Activated CD8-positive, alpha-beta memory T cell treated with anti-CD3 and anti-CD28 coated beads, Interleukin-2, amount 50 U/mL, for 24 hours (primary cell): ENCODE data around the gene BBS1.
"Not testable (repeated sequence)": the region's sequence is repeated elsewhere in the genome, so short reads cannot be mapped to it uniquely, and the experiment has no call there.

Experiments
- DNase-seq: peaks from one replicate; pipeline ENCODE4 v3.0.0-alpha.2; 2020; ENCODE audit errors: extremely low read depth

BBS1 gene

GRCh38 chr11:66579017-66579606, 68.7 kb downstream of the BBS1 start:
- DNase-seq, result peak; percentile 61

GRCh38 chr11:66580803-66581202, 70.4 kb downstream of the BBS1 start:
- DNase-seq, result no peak

DNA sequence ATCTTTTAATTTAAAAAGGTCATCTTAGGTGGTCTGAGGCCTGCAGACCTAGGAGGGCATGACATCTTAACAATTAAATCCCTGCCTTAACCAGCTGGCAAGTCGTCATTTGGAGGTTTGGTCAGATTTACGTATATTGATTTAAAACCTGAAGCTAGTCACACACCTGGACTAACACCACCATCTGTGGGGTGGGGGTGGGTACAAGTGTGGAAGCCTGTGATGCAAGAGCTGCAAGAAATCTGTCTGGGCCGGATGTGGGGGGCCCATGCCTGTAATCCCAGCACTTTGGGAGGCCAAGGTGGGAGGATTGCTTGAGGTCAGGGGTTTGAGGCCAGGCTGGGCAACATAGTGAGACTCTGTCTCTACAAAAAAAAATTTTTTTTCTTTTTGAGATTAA, 70.8 kb downstream of the BBS1 start:
- no peak for DNase-seq

DNA sequence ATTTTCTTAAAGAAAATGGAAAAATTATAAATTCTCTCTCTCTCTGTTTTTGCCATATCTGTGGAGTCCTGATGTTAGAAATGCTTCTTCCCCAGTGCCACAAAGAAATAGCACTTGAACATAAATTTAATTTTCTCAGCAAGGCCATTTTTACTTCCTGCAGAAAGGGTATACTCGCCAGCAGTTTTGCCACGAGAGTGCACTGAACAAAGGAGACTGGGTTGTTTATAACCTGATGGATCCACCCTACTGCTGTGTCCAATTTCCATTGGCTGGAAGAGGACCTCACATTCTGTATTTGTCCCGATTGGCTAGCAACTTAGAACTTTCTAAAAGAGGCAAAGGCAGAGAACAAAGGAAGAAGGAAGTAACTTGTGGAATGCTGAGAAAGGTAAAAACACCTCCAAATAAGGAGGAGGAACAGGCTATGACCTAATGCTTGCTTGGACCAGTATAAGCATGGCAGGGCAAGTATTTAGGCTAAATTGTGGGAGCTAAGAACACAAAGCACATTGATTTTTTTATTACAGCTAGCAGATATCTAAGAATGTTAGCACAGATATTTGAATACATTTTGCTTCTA, 72.2 kb downstream of the BBS1 start:
- not testable (repeated sequence) for DNase-seq
